ENCODE measurements around the gene DDX6. TPM values are rescaled to one million over a fixed set of nuclear protein-coding genes. Genes with fewer than 3 reads are reported as not detected.

Gene DDX6
- total and polyA plus RNA-seq, 10 of the 15 experiments (the other 5 are each of a cell fraction or from before 2014, with no cell fraction given) = 6.6 to 119 (median 48.8) TPM

DNA sequence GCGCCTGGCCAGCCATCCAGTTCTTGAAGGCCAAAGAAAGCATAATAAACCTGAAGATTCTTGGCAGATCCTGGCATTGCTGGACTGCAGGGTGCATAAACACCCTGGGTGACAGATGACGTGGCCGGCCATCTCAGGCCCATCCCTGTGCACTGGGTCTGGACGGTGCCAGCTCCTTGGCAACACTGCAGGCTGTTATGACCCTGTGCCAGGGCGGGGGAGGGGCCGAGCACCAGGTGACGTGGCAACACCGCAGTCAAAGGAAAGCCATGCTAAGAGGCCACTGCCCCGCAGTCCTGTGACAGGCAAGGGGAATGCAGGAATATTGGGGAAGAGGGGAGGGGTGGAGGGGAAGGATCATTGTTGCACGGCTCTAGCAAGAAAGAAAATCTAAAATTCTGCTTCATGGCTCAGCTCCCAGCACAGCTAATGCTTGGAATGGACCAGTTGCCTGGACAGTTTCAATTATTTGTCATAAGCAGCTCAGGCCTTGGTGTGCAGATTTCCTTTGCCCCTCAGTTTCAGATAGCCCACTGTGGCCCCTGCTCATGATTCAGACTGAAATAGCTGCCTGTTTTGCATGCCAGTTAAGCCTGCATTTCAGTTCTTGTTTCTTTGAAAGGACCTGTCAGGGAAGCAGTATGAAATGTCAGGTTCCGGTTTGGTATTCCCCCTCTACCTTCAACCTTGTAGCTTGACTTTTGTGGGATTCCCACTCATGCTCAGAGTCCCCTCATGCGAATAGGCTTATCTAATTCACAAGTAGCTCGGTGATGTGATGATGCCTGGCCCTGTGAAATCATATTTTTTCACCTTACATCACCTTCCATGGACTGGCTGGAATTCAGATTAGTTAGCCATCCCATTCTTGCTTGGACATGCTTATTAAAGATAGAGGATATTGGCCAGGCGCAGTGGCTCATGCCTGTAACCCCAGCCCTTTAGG is 29.7 kb upstream of the DDX6 start (continued):
- TF ChIP-seq, protein P1, sequence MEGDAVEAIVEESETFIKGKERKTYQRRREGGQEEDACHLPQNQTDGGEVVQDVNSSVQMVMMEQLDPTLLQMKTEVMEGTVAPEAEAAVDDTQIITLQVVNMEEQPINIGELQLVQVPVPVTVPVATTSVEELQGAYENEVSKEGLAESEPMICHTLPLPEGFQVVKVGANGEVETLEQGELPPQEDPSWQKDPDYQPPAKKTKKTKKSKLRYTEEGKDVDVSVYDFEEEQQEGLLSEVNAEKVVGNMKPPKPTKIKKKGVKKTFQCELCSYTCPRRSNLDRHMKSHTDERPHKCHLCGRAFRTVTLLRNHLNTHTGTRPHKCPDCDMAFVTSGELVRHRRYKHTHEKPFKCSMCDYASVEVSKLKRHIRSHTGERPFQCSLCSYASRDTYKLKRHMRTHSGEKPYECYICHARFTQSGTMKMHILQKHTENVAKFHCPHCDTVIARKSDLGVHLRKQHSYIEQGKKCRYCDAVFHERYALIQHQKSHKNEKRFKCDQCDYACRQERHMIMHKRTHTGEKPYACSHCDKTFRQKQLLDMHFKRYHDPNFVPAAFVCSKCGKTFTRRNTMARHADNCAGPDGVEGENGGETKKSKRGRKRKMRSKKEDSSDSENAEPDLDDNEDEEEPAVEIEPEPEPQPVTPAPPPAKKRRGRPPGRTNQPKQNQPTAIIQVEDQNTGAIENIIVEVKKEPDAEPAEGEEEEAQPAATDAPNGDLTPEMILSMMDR (IDR thresholded peaks at IDR 0.05 in 2 of 3, conservative IDR thresholded peaks at IDR 0.05 in 1 of 3; ENCODE audit: control insufficient read depth in 2 of 3, extremely low read depth in 1 of 3, insufficient read depth in 1 of 3, low read depth in 3 of 3, low read length in 3 of 3) = no peak
- peak; percentile 95; the same call in 1 of the 2 replicates for TF ChIP-seq ESRRA (IDR thresholded peaks at IDR 0.05; ENCODE audit: low read length)
- TF ChIP-seq ZSCAN29 (IDR thresholded peaks at IDR 0.05) = peak; percentile 44; the same call in 1 of the 2 replicates
- TF ChIP-seq PAX8 (IDR thresholded peaks at IDR 0.05) = no peak
- no peak for TF ChIP-seq STAT1 (conservative IDR thresholded peaks at IDR 0.05)
- peak; percentile 98 to 99 for TF ChIP-seq IKZF2 (IDR thresholded peaks at IDR 0.05)
- TF ChIP-seq KDM1A (IDR thresholded peaks at IDR 0.05; ENCODE audit: borderline replicate concordance) = no peak
- TF ChIP-seq, protein P2, sequence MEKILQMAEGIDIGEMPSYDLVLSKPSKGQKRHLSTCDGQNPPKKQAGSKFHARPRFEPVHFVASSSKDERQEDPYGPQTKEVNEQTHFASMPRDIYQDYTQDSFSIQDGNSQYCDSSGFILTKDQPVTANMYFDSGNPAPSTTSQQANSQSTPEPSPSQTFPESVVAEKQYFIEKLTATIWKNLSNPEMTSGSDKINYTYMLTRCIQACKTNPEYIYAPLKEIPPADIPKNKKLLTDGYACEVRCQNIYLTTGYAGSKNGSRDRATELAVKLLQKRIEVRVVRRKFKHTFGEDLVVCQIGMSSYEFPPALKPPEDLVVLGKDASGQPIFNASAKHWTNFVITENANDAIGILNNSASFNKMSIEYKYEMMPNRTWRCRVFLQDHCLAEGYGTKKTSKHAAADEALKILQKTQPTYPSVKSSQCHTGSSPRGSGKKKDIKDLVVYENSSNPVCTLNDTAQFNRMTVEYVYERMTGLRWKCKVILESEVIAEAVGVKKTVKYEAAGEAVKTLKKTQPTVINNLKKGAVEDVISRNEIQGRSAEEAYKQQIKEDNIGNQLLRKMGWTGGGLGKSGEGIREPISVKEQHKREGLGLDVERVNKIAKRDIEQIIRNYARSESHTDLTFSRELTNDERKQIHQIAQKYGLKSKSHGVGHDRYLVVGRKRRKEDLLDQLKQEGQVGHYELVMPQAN (conservative IDR thresholded peaks at IDR 0.05) = no peak
- peak; percentile 98 for TF ChIP-seq DPF2 (IDR thresholded peaks at IDR 0.05)
- TF ChIP-seq MXI1 (IDR thresholded peaks at IDR 0.05; ENCODE audit: low read depth, low read length) = peak; percentile 72
- TF ChIP-seq ZNF274 (IDR thresholded peaks at IDR 0.05; ENCODE audit: insufficient read depth, insufficient read length) = no peak
- TF ChIP-seq, protein P3, sequence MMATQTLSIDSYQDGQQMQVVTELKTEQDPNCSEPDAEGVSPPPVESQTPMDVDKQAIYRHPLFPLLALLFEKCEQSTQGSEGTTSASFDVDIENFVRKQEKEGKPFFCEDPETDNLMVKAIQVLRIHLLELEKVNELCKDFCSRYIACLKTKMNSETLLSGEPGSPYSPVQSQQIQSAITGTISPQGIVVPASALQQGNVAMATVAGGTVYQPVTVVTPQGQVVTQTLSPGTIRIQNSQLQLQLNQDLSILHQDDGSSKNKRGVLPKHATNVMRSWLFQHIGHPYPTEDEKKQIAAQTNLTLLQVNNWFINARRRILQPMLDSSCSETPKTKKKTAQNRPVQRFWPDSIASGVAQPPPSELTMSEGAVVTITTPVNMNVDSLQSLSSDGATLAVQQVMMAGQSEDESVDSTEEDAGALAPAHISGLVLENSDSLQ (IDR thresholded peaks at IDR 0.05) = peak; percentile 93
- peak; percentile 87 for TF ChIP-seq BACH1 (IDR thresholded peaks at IDR 0.05; ENCODE audit: borderline replicate concordance)
- 0 out of 2 replicates have a peak, but pooled peaks have one; percentile 27 for TF ChIP-seq RAD21 (IDR thresholded peaks at IDR 0.05; ENCODE audit: insufficient read depth, low read depth, low read length)
